Dermis blood vessel endothelial cell (primary cell): ENCODE data around the gene C1QC. TPM values are rescaled to one million over a fixed set of nuclear protein-coding genes. Genes with fewer than 3 reads are reported as not detected.

Source experiments
- DNase-seq: peaks from one replicate; pipeline ENCODE4 v3.0.0; 2010
- total RNA-seq: library from RNA; depleted of rRNA; stranded (reverse); fragments of >200 nt; gene quantifications from 2 replicates; pipeline ENCODE4 v1.2.3, GENCODE V29; 2014

The C1QC gene
- total RNA-seq, 1 donor from 2014 or later = not detected

DNA sequence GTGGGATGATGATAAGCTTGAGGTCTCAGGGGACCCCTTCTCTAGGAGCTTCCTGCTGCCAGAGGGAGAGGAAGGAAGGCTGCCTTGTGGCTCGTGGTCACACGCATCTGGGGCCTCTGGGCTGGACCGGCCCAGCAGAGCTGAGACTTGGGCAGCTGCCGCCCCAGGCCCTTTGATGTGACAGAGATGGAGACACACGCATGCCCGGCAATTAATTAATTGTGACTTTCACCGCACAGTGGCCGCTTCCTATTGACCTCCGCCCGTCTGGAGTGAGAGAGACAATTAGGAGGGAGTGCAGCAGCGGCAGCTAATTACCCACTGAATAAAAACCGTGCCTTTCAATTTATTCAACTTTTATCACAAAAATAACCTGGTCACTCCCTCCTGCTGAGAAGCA, 23.6 kb upstream of the C1QC start:
- DNase-seq = no peak

- no peak for DNase-seq
Measured at GRCh38 chr1:22621761-22622160, 21.7 kb upstream of the C1QC start.

DNA sequence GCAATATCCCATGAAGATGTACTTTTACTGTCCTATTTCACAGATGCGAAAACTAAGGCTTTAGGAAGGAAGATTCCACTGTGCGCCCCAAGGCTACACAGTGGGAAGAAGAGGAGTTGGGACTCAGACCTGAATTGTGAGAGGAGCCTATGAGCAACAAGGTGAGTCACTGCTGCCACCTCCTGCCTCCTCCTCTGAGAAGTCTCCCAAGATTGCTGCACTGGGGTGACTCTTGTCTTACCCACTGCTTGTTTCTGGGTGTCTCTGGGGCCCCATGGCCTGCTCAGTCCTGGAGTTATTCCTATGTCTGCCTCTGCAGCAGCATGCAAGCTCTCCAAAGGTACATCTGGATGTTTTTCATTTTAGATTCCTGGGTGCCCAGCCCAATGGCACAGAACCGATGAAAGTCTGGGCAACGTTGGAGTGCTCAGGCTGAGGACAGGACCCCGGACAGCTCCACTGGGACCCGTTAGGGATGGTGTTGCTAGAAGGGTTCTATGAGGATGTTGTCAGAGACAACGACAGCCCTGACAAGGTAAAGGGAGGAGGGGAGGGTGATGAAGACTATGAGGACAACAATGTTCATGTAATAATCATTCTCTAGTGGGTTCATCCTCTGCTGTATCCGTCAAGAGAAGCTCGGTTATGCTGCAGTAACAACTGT, 18.0 kb upstream of the C1QC start:
- DNase-seq = peak; percentile 16

- no peak for DNase-seq
Measured at GRCh38 chr1:22626237-22627157, 16.9 kb upstream of the C1QC start.

GRCh38 chr1:22627331-22627730, 16.1 kb upstream of the C1QC start:
- DNase-seq = no peak

DNA sequence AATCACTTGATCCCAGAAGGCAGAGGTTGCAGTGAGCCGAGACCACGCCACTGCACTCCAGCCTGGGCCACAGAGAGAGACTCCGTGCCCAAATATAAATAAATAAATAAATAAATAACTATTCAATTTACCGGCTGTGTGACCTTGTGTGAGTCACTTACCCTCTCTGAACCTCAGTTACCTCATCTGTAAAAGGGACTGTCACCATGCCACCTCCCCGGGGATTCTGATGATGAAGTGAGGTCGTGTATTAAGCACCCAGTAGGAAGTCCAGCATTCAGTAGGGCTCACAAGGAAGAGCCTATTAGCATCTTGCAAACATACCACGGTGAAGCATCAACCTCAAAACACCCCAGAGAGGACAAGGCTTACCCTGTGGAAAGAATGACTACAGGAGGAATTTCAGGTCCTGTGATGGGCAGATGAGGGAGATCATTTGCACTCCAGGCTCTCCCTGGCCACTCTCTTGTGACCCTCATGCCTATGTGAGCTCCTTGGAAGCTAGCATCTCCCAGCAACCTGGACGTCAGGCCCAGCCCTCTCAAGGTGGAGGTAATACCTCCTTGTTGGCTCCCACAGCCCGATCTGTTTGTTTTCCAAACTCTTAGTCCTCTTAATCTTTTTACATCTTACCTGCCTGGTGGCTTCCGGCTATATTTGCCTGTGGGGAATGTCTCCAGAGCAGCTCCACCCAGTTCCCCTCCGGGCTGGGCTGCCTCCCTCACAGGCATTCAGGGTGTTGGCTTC, 14.6 kb upstream of the C1QC start:
- no peak for DNase-seq

- no peak for DNase-seq
Measured at GRCh38 chr1:22629886-22630285, 13.5 kb upstream of the C1QC start.

GRCh38 chr1:22633697-22634463, 9.6 kb upstream of the C1QC start:
- DNase-seq = no peak

GRCh38 chr1:22635436-22635835, 8.0 kb upstream of the C1QC start:
- DNase-seq = no peak

GRCh38 chr1:22636353-22636752, 7.1 kb upstream of the C1QC start, which contains the start of gene C1QA:
C1QA (plus strand) TSS chr1:22636628; CDS start chr1:22637617, 989 bp downstream.
- DNase-seq = no peak

GRCh38 chr1:22636927-22637326, 6.5 kb upstream of the C1QC start:
- DNase-seq = no peak

DNA sequence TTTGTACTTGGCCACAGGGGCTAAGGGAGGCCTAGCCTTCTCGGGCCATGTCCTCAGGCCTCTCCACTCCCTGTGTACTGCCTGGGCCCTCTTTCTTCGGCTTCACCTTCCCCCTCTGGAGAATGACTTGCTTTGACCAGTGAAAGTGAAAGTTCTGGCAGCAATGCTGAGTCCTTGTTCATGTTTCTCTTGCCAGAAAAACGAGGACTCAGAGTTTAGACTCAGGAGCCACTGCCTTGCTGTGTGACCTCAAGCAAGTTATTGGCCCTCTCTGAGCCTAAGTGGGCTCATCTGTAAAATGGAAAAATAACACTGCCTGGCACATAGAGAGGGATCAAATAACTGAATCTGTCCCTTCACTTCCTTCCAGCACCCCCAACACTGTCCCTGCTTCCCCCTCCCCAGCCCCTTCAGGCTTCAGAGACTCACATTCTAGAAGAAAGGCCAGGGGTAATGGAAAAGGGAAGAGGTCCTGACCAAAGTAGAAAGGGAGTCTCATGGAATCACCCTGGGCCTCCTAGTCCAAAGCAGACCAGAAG, 5.5 kb upstream of the C1QC start:
- no peak for DNase-seq

- no peak for DNase-seq
Measured at GRCh38 chr1:22638476-22639234, 4.8 kb upstream of the C1QC start.

GRCh38 chr1:22639286-22639685, 4.1 kb upstream of the C1QC start:
- DNase-seq = peak; percentile 43

GRCh38 chr1:22641247-22641646, 2.2 kb upstream of the C1QC start:
- DNase-seq = no peak

DNA sequence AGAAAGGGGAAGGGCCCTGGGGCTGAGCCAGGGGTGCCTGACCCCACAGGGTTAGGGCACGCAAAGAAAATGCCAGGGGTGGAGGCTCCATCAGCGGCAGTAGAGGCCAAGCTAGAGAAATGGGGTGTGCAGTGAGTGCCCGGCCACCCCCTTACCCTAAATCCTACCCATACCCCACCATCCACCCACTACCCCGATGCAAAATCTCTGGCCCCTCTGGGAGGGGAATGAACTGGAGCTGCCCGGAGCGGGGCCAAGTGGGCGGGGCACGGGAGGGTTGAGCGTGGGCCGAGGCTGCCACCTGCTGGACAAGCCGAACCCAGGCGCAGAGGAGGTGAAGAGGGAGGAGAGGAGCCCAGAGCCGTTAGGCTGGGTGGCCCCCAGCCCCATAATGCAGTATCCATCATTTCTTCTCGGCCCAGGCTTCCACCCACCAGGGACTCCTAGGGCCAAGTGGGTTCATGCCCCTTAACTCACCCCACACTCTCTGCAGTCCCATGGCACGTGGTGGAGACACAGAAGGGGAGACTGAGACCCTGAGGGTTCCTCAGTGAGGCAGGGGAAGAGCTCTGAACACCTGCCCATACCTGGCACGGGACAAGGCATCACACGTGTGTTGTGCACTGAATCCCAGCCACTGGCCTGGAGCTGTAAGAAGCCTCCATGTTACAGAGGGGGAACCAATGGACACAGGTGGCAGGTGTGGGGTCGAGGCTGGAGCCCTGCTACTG, 1.4 kb upstream of the C1QC start:
- DNase-seq = peak; percentile 70

- no peak for DNase-seq
Measured at GRCh38 chr1:22643928-22644327, 495 bp downstream of the C1QC start.

DNA sequence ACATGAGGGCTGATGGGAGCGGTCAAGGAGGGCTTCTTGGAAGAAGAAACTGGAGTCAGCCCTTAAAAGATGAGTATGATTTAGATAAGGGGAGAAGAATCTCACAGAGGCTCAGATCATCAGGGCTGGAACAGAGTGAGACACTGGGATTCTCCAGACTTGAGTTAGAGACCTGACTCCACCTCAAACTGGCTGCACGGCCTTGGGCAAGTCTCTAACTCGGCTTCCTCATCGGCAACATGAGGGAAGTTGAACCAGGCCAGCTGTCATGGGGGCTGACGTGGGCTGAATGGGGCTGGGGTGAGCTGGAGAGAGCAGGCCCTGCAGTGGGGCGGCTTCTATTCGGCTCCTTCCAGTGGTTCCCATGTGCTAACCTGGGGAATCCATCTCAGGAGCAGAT, 2.5 kb downstream of the C1QC start:
- no peak for DNase-seq

DNA sequence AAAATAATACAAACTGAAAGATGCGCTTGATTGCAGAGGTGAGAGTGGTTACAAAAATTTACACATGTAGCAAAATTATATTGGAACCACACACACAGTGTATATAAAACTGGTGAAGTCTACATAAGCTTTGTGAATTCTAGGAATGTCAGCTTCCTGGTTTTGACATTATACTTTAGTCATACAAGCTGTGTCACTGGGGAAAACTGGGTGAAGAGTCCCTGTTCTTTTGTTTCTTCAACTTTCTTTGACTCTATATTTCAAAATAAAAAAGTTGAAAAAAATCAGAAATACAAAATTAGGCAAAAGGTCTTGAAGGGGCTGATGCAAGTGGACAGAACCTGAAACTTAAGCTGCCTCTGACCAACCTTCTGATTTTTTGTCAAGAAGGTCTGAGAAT, 3.0 kb downstream of the C1QC start:
- DNase-seq = no peak

- no peak for DNase-seq
Measured at GRCh38 chr1:22650089-22650693, 6.8 kb downstream of the C1QC start.
